NCI-H2107 treated with DMSO at 0.1 percent for 48 hours (cell line): ENCODE data around the gene MKRN2.

ENCODE experiments used
- DNase-seq: peaks from one replicate; lab custom pipeline; 2025; ENCODE audit not compliant: unreplicated experiment; lab: John Stamatoyannopoulos, UW

Gene MKRN2

DNA sequence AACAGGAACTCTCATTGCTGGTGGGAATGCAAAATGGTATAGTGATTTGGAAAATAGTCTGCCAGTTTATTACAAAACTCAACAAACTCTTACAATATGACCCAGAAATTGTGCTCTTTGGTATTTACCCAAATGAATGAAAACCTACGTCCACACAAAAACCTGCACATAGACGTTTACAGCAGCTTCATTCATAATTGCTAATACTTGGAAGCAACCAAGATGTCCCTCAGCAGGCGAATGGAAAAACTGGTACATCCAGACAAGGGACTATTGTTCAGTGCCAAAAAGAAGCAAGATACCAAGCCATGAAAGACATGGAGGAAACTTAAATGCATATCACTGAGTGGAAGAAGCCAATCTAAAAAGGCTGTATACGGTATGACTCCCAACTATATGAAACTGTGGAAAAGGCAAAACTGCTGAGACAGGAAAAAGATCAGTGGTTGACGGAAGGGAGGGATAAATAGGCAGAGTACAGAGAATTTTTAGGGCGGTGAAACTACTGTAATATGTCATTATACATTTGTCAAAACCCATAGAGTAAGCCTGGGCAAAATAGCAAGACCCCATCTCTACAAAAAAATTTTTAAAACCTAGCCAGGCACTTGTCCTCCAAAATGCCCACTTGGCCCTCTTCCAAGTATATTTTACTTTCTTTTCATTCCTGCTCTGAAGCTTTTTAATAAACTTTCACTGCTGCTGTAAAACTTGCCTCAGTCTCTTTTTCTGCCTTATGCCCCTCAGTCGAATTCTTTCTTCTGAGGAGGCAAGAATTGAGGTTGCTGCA lies 6.7 kb upstream of the MKRN2 start:
- DNase-seq: no peak

DNA sequence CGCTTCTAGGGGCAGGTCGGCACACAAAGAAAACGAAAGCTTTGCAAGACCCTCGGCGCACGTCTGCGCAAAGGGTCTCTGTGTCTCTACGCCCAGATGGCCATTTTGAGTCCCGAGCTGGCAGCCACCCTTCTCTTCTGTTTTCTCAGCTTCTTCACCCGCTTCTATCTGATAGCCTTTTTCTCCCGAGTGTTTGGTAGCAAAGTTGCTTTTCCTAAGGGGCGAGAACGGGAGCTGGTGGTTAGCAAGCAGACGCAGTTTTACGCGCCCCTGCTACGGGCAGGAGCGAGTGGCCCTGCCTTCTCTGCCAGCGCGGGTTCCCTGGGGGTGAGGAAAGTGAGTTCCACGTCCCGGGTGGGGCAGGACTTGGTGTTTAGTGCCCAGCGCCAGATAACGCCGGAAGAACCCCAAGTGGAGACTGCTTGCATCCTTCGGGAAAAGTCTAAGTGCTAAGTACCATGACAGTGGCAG lies 2.9 kb upstream of the MKRN2 start:
- peak; percentile 38 for DNase-seq

DNA sequence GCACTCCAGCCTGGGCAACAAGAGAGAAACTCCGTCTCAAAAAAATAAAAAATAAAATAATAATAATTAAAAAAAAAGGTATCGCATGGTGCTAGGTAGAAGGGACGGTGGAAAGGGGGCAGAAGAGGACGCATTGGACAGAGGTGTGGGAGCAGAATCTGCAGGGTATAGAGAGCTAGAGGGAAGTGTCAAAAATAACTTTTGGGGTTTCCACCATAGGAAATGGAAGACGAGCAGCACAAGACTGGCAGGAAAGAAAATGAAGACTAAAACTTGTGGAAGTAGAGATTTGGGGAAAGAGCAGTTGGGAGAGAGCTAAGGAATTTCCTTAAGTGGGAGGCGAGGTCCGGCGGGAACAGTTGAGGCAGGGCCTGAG lies 585 bp upstream of the MKRN2 start:
- DNase-seq: no peak

DNA sequence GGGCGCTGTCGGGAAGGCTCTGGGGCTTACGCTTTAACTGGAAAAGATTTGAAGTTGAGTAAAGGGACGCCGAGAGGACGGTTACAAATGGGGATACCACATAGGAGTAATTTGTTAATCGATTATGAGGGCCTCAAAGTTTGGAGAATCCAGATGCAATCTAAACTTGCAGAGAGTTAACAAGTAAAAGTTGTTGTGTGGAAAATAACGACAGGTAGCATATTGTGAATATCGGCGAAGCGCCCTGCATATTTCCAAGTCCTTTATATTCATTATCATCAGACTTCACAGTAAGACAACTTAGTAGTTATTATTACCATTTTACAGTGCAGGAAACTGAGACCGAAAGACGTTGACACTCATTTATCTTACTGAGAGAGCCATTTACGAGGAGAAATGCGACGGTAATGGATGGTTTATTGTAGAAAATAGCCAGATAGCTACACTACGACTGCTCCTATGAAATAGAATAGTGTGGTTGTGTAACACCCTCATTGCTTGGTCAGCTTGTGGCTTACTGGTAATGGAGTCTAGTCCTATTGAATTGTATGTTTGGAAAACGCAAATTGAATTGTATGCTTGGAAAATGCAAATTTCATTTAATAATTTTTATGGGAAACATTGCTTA lies 700 bp downstream of the MKRN2 start:
- no peak for DNase-seq

DNA sequence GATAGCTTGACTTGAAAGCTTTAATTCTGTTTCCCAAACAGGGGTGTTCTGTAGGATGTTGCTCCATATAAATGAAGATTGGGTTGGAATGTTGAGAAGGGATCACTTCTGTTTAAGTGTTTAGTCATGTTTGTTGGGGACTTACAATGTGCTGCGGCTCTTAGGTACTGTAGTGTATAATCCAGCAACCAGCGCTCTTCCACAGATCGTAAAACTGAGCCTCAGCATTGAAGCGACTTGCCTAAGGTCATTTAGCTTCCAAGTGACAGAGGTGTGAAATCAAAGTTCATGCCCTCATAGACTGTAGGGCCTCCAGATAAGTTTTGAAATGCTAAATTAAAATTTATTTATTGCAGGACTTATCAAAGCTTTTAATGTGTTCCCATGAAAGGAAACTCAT lies 1.8 kb downstream of the MKRN2 start:
- no peak for DNase-seq

DNA sequence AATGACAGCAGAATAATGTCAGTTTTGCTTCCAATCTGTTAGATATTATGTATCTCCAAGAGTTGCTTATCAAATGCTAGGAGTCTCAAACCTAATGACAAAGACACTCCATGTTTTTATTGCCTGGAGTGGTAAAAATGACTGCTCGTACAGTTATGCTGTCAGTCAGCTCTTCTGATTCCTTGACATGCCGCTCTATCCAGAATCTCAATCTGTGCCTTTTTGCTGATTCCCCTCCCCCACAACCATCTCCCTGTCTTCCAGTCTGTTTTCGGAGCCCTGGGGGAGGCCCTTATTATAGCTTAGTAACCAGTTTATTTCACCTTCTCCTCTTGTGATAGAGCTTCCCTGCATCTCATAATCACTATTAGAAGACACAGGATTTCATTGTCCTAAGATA lies 2.6 kb downstream of the MKRN2 start:
- no peak for DNase-seq

DNA sequence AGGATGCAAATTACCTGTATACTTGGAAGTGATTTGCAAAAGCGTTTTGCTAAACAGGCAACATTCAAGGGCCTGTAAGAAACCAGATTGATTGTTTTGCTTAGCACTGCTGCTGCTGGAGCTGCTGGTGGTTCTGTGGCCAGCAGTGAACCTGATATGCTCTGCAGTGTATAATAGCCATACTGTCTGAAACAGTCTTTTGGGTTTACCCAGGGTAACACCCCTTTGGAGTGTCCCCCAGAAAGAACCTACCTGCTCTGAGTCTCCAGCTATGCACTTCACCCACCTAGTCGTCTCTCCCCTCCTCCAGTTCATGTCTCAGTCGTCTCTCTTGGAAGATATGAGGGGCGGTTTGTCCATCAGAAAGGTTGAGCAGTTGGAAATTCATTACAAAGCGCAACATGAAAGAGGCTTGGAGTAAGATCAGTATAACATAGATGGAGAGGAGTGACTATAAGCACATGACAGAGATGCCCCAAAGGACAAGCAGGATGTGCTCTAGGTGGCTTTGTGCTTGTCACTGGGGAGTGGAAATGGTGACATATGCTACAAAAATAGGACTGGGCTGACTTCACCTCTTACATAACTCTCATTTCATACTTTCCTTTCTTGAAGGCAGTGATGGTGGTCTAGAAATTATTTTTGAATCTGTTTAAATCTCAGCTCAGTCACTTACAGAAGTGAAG lies 3.8 kb downstream of the MKRN2 start:
- no peak for DNase-seq

DNA sequence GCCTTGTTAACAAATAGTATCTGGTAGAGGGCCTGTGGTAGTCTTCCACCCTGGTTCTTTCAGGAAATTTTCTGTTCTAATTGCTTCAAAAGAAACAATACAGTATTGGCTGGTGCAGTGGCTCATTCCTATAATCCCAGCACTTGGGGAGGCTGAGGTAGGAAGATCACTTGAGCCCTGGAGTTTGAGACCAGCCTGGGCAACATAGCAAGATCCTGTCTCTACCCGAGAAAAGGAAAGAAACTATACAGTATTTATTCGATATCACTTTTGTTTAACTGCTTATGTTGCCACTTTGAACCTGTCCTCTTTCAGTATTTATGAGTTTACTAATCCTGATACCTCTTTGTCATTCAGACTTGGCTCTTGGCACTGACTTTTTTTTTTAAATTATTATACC lies 4.5 kb downstream of the MKRN2 start:
- DNase-seq: no peak

DNA sequence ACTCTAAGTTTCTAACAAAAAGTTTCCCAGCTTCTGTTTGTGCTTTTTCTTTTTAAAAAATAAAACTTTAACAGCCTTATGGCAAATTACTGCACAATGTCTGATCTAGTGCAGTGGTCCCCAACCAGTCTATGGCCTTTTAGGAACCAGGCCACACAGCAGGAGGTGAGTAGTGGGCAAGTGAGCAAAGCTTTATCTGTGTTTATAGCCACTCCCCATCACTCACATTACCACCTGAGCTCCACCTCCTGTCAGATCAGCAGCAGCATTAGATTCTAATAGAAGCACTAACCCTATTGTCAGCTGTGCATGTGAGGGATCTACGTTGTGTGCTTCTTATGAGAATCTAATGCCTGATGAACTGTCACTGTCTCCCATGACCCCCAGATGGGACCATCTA lies 5.6 kb downstream of the MKRN2 start:
- DNase-seq: no peak

DNA sequence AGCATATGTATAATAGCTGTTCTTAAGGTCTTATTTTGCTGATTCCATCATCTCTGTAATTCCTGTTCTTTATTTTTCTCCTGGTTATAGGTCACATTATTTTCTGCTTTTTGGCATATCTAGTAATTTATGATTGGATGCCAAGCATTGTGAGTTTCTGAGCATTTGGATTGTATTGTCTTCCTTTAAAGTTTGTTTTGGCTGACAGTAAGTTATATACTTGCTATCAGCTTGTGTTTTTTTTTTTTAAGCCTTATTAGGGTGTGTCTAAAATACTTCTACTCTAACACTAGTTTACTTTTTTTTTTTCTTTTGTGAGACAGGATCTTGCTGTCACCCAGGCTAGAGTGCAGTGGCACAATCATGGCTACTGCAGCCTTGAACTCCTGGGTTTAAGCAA lies 10.1 kb downstream of the MKRN2 start:
- DNase-seq: no peak

DNA sequence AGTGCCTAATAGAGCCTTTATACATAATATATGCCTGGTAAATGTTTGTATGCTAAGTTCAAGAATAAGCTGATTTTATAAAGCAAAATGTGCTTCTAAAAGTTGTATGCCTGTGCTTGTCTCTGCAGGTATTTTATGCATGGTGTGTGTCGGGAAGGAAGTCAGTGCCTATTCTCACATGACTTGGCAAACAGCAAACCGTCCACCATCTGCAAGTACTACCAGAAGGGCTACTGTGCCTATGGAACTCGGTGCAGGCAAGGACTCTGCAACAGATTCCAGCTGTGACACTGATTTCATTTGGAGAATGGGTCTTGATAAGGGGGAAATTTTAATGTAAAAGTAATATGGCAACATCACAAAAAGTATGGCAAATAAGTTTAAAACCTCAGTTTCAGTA lies 11.9 kb downstream of the MKRN2 start:
- no peak for DNase-seq

DNA sequence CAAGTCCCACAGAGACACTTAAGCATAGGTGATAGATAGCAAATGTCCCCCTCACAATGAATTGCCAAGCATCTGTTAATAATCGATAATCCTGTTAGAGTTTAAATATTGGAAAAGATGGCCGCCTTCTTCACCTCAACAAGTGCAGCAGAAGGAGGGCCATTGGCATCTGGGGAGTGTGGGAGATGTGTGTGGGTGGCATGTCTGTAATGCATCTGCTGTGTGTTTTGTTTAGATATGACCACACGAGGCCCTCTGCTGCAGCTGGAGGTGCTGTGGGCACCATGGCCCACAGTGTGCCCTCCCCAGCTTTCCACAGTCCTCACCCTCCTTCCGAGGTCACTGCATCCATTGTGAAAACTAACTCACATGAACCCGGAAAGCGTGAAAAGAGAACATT lies 12.9 kb downstream of the MKRN2 start:
- DNase-seq: no peak

DNA sequence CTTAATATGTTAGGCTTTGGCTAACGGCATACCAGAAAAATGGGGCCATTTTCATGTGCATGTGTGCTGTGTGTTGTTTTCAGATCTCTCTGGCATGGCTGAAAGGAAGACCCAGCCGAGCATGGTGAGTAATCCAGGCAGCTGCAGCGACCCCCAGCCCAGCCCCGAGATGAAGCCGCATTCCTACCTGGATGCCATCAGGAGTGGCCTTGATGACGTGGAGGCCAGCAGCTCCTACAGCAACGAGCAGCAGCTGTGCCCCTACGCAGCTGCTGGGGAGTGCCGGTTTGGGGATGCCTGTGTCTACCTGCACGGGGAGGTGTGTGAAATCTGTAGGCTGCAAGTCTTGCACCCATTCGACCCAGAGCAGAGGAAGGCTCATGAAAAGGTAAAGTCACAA lies 15.1 kb downstream of the MKRN2 start:
- DNase-seq: no peak

DNA sequence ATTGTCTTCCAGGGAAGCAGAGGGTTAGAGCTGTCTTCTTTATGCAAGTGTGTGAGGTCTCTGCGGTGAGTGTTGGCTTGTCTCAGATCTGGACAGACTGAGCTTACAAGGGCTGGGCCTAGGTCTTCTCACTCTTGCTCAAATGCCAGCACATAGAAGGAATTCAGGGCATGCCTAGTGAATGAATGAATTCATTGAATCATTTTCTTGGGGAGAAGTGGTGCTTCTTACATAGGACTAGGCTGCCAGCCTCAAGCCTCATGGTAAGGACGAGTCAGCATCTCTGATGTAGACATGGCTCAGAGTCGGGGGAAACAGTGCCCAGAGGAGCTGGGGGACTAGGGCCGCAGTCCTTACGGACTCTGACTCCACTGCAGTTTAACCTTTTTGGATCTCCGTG lies 17.2 kb downstream of the MKRN2 start:
- no peak for DNase-seq

DNA sequence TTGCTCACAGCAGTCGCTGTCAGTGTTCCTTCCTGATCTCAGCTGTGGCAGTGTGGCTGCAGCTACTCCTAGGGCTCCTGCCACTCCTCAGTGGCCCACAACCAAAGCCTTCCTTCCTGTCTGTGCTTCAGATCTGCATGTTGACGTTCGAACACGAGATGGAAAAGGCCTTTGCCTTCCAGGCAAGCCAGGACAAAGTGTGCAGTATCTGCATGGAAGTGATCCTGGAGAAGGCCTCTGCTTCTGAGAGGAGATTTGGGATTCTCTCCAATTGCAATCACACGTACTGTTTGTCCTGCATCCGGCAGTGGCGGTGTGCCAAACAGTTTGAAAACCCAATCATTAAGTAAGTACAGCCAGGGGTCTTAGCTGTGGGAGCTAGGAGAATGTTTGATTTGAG lies 17.8 kb downstream of the MKRN2 start:
- no peak for DNase-seq

DNA sequence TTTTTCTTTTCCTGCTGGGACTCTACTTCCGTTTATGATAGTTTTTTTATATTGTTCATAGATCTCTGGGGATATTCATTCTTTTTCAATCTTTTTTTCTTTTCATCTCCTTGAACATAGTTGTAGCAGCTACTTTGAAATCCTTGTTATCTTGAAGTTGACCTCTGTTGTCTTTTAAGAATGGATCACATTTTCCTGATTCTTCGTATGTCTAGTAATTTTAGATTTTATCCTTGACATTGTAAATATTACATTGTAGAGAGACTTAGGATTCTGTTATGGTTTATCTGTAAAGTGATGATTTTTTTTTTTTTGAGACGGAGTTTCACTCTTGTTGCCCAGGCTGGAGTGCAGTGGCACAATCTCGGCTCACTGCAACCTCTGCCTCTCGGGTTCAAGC lies 20.5 kb downstream of the MKRN2 start:
- no peak for DNase-seq

DNA sequence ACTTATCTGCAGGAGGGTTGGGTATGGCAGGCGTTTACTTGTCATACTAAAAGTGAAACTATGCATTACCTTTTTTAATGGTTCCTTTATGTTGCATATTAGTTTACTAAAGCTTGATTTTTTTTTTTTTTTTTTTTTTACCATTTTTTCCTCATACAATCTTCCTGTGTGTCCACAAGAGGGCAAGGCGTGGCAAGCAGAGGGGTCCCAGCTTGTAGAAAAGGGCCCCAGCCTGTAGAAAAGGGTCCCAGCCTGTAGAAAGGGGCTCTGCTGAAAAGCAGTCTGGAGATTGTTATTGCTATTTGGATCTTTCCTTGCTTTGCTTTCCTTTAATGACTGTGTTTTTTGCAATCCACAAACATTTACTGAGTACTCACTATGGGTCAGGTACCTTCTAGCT lies 21.9 kb downstream of the MKRN2 start:
- no peak for DNase-seq

DNA sequence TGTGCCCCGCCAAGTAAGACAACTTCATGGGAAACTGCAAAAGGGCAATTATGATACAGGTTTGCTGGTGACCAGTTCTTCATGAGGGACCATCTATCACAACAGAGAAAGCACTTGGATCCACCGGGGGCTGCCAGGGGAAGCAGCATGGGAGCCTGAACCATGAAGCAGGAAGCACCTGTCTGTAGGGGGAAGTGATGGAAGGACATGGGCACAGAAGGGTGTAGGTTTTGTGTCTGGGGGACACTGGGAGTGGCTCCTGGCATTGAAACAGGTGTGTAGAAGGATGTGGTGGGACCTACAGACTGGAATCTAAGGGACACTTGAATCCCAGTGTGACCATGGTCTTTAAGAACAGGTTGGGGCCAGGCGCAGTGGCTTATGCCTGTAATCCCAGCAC lies 22.6 kb downstream of the MKRN2 start:
- DNase-seq: no peak

DNA sequence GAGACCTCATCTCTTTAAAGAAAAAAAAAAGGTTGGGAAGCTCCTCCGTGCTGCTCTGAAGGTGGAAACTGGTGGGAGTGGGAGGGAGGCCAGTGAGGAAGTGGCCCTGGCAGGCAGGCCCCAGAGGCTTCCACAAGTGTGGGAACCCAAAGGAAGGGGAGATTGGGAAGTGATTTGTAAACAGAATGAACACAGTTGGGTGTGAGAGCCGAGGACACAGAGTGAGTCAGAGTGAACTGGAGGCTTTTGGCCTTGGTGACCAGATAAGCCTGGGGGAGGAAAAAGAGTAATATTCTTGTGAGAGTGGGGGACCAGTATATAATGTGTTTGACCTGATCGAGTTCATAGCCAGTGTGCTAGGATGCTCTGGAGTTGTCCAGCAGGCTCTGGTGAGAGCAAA lies 23.0 kb downstream of the MKRN2 start:
- no peak for DNase-seq

DNA sequence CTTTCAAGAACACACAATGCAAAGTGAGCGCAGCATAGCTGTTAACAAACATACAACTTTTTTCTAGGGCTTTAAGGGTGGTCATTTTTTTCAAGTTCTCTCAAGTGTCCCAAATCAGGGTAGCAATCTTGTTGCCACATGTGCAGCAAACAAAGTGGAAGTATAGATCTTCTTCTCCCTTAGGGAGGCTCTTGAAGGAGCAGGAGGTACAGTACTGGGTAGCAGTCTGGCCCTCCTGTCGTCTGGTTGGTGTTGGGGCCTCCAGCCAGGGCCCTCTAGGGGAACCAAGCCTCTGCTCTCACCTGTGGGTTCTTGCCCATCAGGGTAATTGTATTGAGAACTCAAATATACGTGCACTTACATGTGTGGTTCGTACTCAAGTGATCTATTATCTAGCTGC lies 25.8 kb downstream of the MKRN2 start:
- no peak for DNase-seq

DNA sequence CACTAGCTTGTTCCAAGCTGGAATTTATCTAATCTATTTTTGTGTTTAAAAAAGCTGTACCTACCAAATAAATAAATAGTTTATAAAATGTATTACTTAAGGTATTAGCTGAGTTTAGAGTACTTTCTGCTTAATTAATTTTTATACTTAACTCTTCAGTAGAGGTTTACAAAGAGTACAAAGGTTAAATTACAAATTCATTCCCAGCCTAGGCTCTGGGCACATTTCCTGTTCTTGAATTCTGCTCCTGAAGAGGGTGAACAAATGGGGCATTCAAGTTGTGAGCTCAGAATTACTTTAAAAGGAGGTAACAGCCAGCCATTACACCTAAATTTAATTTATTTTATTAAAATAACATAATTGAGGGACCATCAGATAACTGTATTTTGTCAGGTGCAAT lies 26.4 kb downstream of the MKRN2 start:
- no peak for DNase-seq

DNA sequence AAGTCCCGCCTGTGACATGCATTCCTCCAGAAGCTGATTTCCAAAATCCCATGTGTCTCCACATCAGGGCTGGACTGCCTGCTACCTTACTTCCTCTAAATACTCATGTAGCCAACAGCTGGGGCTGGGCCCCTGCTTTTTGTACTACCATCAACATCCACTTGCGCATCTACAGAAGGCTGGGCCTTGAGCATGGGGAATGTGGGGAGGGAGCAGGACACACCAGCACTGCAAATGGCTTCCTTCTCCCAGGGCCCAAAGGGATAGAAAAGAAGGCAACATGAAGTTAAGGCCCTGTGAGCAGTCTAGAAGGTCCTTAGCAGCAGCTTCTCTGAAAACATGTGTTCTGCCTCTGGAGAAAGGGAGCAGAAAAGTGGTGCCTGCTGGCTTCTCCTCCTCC lies 27.2 kb downstream of the MKRN2 start:
- no peak for DNase-seq
